OCI-LY1 (cell line): ENCODE measurements around the gene NT5DC2.

Source experiments
- H2AFZ ChIP-seq: fragments of 200-600 bp; sonication (generic), shearing (Covaris generic); 2 replicates; pipeline ENCODE4 v1.6.0; 2014; ENCODE audit warnings: antibody characterized with exemption, mild to moderate bottlenecking, low read length
- H3F3A ChIP-seq: fragments of 200-600 bp; sonication (generic), shearing (Covaris generic); 2 replicates; pipeline ENCODE4 v1.6.0; 2014; ENCODE audit warnings: mild to moderate bottlenecking, antibody characterized with exemption, low read length, moderate library complexity; ENCODE audit not compliant: insufficient read depth
- H3K27ac ChIP-seq: fragments of 200-600 bp; sonication (generic); 2 replicates; pipeline ENCODE4 v1.5.1; 2014; ENCODE audit warnings: low read length, mixed run types, mild to moderate bottlenecking, low read depth; ENCODE audit not compliant: poor library complexity, severe bottlenecking
- H3K27me3 ChIP-seq: fragments of 200-600 bp; sonication (generic); 2 replicates; pipeline ENCODE4 v1.6.0; 2014; ENCODE audit warnings: antibody characterized with exemption, mild to moderate bottlenecking, low read length, moderate library complexity; ENCODE audit not compliant: insufficient read depth
- H3K36me3 ChIP-seq: fragments of 200-600 bp; sonication (generic); 2 replicates; pipeline ENCODE4 v1.6.1; 2014; ENCODE audit warnings: mild to moderate bottlenecking, antibody characterized with exemption, low read length, moderate library complexity, mixed read lengths; ENCODE audit not compliant: insufficient read depth
- H3K4me1 ChIP-seq: fragments of 200-600 bp; sonication (generic); 2 replicates; pipeline ENCODE4 v1.5.1; 2014; ENCODE audit warnings: mild to moderate bottlenecking, low read length, moderate library complexity; ENCODE audit not compliant: insufficient read depth, severe bottlenecking
- H3K4me2 ChIP-seq: fragments of 200-600 bp; sonication (generic), shearing (Covaris generic); 2 replicates; pipeline ENCODE4 v1.6.1; 2014; ENCODE audit warnings: low read length
- H3K4me3 ChIP-seq: fragments of 200-600 bp; sonication (generic); 2 replicates; pipeline ENCODE4 v1.5.1; 2014; ENCODE audit warnings: low read length, low read depth, mild to moderate bottlenecking, mixed read lengths; ENCODE audit not compliant: poor library complexity, severe bottlenecking
- H3K79me2 ChIP-seq: fragments of 200-600 bp; shearing (Covaris generic); 2 replicates; pipeline ENCODE4 v1.6.1; 2016; ENCODE audit warnings: mixed run types, low read length, mixed read lengths; ENCODE audit not compliant: insufficient read depth
- H3K9ac ChIP-seq: fragments of 200-600 bp; sonication (generic), shearing (Covaris generic); 2 replicates; pipeline ENCODE4 v1.6.1; 2014; ENCODE audit warnings: mild to moderate bottlenecking, low read length, mixed read lengths
- H3K9me2 ChIP-seq: fragments of 200-600 bp; sonication (generic), shearing (Covaris generic); 2 replicates; pipeline ENCODE4 v1.6.1; 2014; ENCODE audit warnings: low read depth, mild to moderate bottlenecking, low read length, mixed read lengths
- H3K9me3 ChIP-seq: fragments of 200-600 bp; shearing (Covaris generic); 2 replicates; pipeline ENCODE4 v1.6.1; 2014; ENCODE audit warnings: low read length, mixed read lengths
- H4K20me1 ChIP-seq: fragments of 200-600 bp; sonication (generic), shearing (Covaris generic); 2 replicates; pipeline ENCODE4 v1.6.0; 2016; ENCODE audit warnings: mild to moderate bottlenecking, low read length; ENCODE audit not compliant: insufficient read depth
- CTCF ChIP-seq: fragments of 200-600 bp; sonication (generic), shearing (Covaris generic); IDR thresholded peaks from 2 replicates; pipeline ENCODE4 v1.5.1; 2017; ENCODE audit warnings: mild to moderate bottlenecking, antibody characterized with exemption, low read length, moderate library complexity, mixed read lengths
- EZH2 ChIP-seq: fragments of 200-600 bp; sonication (generic), shearing (Covaris generic); IDR thresholded peaks from 2 replicates; pipeline ENCODE4 v1.8.0; 2017; ENCODE audit warnings: borderline replicate concordance, mixed run types, mild to moderate bottlenecking, antibody characterized with exemption, low read length, moderate library complexity, mixed read lengths

The NT5DC2 gene

GRCh38 chr3:52551118-52551517, 17.5 kb upstream of the NT5DC2 start:
- Histone ChIP-seq H3K9ac (no peak overlapping the region), H3K4me3 (no peak overlapping the region), H3K9me2 (no peaks in the 10 kb centered on the region), H3K79me2 (no peaks in the 10 kb centered on the region), H3K36me3 (peaks cover 68% of the 10 kb centered on the region), H3K27ac (no peak overlapping the region), H3K4me2 (no peak overlapping the region), H3K9me3 (no peaks in the 10 kb centered on the region), H3K4me1 (no peaks in the 10 kb centered on the region), H2AFZ (no peak overlapping the region), H4K20me1 (no peaks in the 10 kb centered on the region), H3K27me3 (no peaks in the 10 kb centered on the region), H3F3A (peaks cover 3% of the 10 kb centered on the region; the same call in 1 of the 2 replicates)
- TF ChIP-seq CTCF (no peak), EZH2 (no peak)

GRCh38 chr3:52547143-52547542, 13.5 kb upstream of the NT5DC2 start:
- Histone ChIP-seq H3K27me3 (no peaks in the 10 kb centered on the region), H3K4me2 (no peak overlapping the region), H3K9me3 (no peaks in the 10 kb centered on the region), H3K9me2 (no peaks in the 10 kb centered on the region), H3K27ac (no peak overlapping the region), H2AFZ (no peak overlapping the region), H3K79me2 (no peaks in the 10 kb centered on the region), H3K9ac (no peak overlapping the region), H4K20me1 (no peaks in the 10 kb centered on the region), H3K4me1 (no peaks in the 10 kb centered on the region), H3F3A (peaks cover 3% of the 10 kb centered on the region; the same call in 1 of the 2 replicates), H3K36me3 (peaks cover 60% of the 10 kb centered on the region), H3K4me3 (no peak overlapping the region)
- no peak for TF ChIP-seq EZH2
- no peak for TF ChIP-seq CTCF

- no peak for TF ChIP-seq EZH2
- H3K4me2 ChIP-seq = no peak overlapping the region
- H3K9me2 ChIP-seq = no peaks in the 10 kb centered on the region
- H3F3A ChIP-seq = peaks cover 3% of the 10 kb centered on the region; the same call in 1 of the 2 replicates
- no peak overlapping the region for H3K9ac ChIP-seq
- no peaks in the 10 kb centered on the region for H3K27me3 ChIP-seq
- H2AFZ ChIP-seq = no peak overlapping the region
- H3K9me3 ChIP-seq = no peaks in the 10 kb centered on the region
- no peaks in the 10 kb centered on the region for H3K4me1 ChIP-seq
- H3K79me2 ChIP-seq = no peaks in the 10 kb centered on the region
- no peak overlapping the region for H3K27ac ChIP-seq
- H4K20me1 ChIP-seq = no peaks in the 10 kb centered on the region
- H3K36me3 ChIP-seq = peaks cover 59% of the 10 kb centered on the region
- H3K4me3 ChIP-seq = no peak overlapping the region
Measured at GRCh38 chr3:52546111-52546901, 12.6 kb upstream of the NT5DC2 start.

- Histone ChIP-seq H3K4me3 (no peak overlapping the region), H3K9me3 (no peaks in the 10 kb centered on the region), H3K36me3 (peaks cover 61% of the 10 kb centered on the region), H3K79me2 (no peaks in the 10 kb centered on the region), H3K9me2 (no peaks in the 10 kb centered on the region), H3K27me3 (no peaks in the 10 kb centered on the region), H3F3A (peaks cover 6% of the 10 kb centered on the region; the same call in 1 of the 2 replicates), H3K4me1 (no peaks in the 10 kb centered on the region), H3K9ac (no peak overlapping the region), H3K27ac (no peak overlapping the region), H3K4me2 (no peak overlapping the region), H2AFZ (no peak overlapping the region), H4K20me1 (no peaks in the 10 kb centered on the region)
- no peak for TF ChIP-seq CTCF
- TF ChIP-seq EZH2 = no peak
Measured at GRCh38 chr3:52544937-52545336, 11.3 kb upstream of the NT5DC2 start.
